Mesenteric fat pad (tissue), 1 donor: Measurements from ENCODE around the gene APP. TPM values are rescaled to one million over a fixed set of nuclear protein-coding genes. Genes with fewer than 3 reads are reported as not detected.

ENCODE experiments used
- DNase-seq: peaks from one replicate; pipeline ENCODE4 v3.0.0-alpha.2; 2020; ENCODE audit warnings: low spot score
- total RNA-seq: library from RNA; stranded (reverse); fragmentation: NEBNext Ultra II Directional; extraction: Animal tissue kit (Norgen Biotek cat#: 25700); gene quantifications from one replicate; pipeline ENCODE4 v1.2.1, GENCODE V29; 2021
- donor health status: DM: yes; HTN: yes; CAD: no.

Gene APP
- total RNA-seq, 1 donor from 2014 or later, result 317 TPM

DNA sequence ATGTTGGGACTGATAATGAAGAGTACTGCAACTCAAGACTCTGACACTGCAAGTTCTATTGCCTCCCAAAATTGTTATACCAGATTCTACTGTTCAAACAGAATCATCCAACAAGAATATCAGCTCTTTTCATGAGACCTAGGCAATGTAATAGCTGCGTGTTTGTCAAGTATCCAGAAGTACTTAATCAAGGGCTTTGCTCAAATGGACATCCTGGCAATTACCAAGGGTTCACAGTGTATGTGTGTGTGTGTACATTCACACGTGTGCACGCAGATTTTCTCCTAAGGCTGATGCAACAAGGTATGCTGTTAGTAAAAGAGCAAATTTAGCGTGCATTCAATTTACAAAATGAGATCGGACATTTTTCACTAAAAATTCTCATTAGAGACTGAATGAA, 261.2 kb downstream of the APP start:
- no peak for DNase-seq

DNA sequence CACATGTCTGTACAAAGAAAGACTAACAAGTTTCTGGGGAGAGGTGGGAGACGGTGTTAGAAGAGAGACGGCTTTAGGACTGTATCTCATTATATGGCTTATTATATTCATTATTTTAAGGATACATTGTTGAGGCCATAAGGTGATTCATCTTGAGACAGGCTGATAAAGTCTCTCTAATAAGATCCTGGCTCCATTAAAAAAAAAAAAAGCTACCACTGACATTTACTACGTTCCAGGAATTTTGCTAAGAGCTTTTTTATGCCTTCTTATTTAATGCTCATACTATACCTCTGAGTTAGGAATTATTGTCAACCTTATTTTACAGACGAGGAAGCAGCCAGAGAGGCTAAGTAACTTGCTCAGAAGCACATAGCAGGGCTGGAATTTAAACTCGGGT, 262.1 kb downstream of the APP start:
- no peak for DNase-seq

DNA sequence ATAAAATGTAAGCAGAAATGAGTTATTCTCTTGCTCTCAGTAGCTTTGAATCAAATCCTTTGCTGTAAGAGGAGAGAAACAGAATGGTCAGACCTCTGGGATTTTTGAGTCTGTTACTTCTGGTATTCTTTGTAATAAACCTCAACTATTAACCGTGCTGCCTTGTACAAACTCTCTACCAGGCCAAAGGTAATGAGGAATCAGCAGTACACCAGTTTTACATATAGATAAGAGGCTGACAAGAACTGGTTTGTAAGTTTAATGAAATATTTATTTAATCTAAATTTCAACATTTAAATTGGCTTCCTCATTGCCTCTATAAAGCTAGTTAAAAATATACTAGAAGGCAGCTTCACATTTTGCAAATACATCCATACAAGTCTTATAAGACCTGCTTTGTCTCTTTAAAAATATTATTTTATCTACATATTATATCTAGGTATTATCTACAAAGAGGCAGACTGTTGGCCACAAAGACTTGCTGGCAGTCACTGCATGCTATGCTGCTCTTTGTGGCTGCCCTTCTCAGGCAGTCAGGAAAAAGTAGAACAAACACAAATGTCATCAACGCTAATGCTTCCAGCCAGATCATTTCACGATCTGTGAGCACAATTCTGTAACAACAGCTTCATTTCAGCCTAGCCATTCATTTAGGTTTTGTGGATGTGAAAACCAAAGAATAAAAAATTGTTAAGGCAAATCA, 262.8 kb downstream of the APP start:
- DNase-seq, result no peak

DNA sequence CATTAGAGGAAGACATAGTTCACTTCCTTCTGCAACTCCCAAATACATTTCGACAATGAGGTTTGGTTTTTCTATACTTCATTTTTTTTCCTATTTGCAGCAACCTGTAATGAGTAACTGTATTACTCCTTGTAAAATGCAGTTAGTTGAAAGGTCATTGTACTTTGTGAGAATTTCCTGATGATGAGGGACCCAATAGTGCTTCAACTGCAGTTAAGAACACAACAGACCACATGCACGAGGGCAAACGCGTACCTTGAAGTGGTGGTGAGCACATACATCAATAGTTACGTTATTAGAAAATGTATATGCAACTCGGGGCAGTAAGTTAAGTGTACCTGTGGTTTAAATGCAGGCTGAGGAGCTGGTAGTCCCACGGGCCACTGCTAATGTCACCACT, 264.0 kb downstream of the APP start:
- DNase-seq, result no peak

DNA sequence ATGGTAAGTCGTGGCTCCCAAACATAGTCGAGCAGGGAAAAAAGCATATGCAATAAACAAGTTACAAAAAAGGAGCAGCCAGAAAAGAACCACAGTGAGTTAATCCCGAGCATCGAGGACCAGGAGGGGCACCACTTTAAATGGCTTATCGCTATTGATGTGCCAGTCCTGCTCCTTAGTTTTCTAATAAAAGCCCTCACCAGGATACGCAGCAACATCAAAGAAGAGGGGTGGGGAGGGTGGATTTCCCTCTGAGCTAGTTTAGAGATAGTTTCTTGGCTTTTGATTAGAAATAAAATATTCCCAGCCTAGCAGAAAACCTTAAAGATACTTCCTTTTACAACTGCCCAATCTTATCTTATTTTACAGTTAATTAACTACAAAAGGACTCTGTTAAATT, 265.4 kb downstream of the APP start:
- DNase-seq, result no peak

DNA sequence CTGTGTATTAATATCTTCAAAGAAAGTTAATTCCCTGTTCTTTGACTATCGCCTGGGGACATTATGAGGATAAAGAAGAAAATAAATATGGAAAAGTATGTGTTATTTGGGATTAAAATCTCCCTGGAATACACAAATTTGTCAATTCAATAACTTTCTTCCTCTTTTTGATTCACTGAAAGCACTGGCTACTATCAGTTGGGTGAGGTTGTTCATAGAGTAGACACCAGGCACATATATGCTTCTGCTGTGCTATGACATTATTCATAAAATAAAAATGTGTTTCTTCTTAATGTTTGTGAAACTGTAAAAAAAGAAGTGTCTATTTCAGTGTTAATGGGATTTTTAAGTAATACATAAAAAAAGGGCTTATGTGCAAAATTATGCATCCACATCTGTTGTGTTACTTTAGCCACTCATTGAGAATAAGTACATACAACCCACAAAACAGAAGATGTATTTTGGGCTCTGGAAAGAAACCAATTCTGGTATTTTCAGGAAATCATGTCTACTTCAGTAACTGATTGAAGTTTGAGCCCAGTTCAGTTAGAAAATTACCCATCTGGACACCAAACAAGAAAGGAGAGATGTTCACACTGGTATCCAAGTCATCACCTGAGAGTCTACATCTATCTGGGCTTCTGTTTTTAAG, 266.4 kb downstream of the APP start:
- no peak for DNase-seq

DNA sequence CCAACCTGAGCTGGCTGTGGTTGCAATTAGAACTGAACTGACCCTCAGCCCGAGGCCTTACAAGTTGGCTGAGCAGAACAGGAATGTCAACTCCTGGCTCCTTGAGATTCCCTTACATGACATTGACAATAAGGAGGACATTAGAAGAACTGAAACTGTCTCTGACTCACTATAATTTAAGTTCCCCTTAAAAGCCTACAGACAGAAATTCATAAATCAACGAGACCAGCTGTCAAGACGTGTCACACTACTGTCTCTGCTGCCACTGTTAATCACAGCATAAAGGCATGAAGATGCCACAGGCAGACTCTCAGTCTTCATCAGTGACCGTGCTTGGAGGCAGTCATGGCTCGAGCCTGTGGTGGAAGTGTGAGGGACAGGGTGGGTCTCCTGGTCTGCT, 267.0 kb downstream of the APP start:
- no peak for DNase-seq

DNA sequence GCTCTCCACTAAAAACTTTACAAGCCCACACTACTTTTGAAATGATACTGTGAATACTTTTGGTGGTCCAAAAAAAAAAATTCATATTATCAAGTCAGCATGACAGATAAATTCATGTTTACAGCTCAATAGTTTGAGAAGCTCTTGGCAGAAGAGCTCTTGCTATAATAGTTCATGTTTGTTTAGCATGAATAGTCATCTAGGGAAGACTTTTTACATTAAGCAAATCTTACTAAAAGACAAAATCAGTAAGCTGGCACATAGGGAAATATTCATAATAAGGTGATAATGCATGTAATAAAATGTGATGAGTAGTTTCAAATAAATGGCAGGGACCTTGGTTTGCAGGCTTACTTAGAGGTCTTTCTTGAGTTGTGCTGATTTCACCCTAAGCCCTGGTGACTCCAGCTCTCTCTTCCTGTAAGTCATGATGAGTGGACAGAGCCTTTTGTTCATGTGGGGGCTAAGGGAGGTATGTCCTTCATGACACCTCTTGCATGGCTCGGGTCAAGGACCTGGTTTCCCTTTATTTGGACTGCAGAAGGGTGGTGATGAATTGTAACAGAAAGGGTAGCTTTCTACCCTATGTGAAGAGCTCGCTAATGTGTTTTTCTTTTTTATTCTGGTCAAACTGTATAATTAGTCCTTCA, 269.1 kb downstream of the APP start:
- DNase-seq, result no peak

DNA sequence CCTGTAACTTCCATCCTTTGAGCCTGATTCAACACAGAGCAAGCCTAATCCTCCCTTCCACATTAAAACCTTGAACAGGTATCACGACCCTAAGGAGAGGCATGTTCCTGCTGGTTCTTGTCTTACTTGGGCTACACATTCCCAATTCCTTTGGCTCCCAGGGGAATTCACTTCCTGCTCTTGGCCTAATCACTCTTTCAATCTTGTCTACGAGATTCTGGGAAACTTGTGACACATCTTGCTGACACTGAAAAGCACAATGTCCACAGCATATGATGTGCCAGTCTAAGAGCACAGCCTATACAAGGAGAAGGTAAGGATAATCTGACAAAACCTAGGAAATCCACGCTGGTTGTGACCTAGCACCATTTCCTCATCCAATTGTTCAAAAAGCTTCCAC, 271.9 kb downstream of the APP start:
- no peak for DNase-seq

DNA sequence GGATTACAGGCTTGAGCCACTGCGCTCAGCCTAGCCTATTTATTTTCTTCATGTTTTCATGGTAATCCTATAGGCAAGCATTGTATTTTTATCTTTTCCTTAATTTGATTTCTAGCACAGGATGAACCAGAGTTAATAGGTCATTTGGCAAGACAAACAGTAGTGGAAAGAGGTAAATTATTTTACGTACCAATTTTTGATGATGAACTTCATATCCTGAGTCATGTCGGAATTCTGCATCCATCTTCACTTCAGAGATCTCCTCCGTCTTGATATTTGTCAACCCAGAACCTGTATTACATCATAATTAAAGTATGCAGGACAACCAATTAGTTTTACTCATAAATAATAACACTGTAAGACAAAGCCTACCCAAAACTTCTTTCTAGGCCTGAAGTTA, 273.2 kb downstream of the APP start:
- DNase-seq, result no peak

DNA sequence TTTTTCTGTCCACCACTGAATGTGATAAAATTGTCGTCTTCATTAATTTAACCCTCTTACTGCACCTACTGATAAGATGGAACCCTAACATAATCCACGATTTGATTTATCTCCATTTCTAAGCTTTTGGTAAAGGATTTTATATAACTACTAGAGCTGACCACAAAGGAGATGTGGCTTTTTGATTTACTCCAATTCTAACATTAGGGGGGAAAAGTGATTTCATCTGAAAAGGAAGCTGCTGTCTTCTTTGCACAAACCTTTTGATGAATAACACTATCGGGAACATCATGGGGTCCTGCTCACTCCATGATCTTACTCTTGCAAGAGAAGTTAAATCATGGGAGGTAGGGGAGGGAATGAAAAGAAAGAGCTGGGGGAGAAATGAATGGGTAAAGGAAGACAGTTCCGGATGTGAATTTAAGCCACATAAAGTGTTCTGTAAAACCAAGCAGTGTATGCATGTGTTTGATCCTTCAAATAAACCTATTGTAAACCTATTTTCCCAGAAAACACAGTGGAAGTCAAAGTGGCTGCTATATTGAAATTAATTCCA, 274.0 kb downstream of the APP start:
- no peak for DNase-seq

DNA sequence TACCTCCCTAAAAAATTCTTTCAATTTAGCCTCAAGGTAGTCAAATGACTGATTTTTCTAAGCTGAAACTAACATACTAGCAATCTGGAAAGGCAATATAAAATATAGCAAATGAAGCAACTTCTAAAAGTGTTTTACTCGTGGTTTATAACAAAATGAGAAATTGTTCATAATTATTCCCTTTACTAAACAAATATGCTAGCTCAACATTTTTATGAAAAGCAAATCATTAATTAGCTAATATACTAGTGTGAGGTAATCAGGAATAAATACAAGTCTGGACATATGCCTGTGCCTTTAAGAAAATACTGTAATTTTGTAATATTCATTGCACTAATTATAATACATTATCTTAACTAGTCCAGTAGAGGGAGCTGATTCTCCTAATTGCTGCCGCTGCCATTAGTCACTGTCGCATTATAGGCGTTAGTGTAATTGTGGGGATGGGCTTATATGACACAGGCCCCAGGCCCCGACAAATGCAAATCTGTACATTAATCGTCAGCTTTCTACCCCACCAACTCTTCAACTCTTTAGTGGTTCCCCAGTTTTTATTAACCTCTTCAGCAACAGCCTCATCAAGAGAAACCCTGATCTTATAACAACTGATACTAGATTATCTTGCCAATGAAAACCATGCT, 274.9 kb downstream of the APP start:
- DNase-seq, result no peak

DNA sequence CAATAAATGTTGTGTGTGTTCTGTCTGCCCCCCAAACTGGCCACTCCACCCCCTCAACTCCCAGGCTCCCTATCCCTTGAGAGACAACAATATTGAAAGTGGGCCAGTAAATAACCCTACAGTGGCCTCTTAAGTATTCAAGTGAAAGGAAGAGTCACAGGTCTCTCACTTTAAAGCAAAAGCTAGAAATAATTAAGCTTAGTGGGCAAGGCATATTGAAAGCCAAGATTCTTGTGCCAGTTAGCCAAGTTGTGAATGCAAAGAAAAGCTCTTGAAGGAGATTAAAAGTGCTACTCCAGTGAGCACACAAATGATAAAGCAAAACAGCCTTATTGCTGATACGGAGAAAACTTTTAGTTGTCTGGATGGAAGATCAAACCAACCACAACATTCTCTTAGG, 277.4 kb downstream of the APP start:
- no peak for DNase-seq

DNA sequence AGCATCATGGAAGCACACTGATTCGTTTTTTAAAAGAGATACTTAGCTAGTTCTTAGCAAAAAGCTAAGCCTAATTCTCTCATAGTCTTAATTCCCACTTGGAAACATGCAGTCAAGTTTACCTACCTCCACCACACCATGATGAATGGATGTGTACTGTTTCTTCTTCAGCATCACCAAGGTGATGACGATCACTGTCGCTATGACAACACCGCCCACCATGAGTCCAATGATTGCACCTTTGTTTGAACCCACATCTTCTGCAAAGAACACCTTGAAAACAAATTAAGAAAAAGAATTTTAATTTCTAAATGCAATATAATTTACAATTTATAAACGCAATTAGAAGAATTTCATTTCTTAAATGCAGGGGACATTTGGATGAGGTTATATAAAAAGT, 279.0 kb downstream of the APP start:
- no peak for DNase-seq

DNA sequence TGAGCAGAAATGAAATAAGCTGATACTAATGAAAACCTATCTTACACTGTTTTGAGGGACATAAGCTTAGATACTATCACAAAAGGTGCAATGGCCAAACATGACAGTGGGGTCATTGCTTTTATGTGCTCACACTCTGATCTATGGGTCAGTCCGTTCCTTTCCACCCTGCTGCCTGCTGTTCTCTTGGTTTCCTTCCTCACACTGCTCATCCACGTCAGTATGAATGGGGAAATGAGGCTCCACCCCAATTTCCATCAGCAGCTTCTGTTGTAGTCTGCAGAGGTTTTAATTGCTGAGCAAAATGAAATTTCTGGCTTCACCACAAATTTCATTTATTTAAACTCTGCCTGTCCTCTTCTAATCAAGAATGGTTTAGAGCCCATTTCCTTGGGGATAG, 280.6 kb downstream of the APP start:
- no peak for DNase-seq

DNA sequence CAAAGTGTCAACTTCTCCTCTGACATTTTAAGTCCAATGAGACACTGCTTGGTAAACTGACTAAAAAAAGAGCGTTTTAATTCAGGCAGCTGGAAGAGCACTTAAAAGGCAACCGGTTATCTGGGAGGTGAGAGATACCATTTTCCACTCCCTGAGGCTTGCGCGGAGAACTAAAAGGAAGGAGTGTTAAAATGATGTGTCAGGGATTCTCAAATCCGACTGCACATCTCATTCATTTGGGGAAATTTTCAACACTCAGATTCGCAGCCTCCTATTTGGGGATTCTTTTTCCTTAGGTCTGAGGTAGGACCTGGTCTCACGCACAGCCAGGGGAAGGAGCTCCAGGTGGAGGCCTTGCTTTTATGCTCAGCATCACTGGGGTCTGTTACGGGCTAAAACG, 281.9 kb downstream of the APP start:
- no peak for DNase-seq

DNA sequence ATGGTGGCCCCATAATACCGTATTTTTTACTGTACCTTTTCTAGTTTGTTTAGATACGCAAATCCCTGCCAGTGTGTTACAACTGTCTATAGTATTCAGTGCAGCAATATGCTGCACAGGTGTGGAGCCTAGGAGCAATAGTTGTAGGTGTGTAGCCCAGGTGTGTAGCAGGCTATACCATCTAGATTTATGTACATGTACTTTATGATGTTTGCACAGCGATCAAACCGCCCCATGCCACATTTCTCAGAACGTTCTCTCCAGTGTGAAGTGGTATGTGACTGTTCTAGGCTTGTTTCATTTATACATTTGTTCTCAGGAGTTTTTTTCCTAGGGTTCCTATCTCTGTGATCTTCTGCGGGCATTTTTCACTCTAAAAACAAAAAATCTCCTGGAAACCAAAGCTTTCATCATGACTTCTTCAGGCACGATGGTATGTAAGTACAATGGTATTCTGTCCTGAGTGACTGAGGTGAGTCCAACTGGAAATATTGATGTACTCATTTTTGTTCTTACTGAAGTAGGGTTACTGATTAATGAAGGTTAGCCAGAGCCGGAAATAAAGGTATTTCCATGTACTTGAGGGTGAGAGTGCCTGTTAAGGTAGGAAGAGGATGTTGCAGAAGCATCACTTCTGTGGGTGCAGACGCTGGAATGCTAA, 282.8 kb downstream of the APP start:
- no peak for DNase-seq

DNA sequence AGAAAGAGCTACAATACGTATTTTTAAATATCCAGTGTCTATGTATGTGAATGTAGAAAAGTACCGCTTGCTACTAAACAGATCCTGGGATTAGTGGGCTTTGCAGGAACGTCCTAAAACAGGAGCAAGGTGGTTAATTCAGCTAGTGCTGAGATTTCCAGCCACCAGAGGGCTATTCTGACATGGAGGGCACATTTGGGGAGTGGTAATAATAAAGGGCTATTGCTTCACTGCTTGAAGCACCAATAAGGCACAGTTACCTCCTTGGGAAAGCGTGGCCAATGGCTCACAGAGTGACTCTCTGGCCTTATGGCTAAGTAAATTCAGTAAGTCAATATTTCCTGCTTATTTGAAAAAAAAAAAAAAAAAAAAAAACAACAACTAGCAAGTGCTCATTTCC, 283.4 kb downstream of the APP start:
- no peak for DNase-seq

DNA sequence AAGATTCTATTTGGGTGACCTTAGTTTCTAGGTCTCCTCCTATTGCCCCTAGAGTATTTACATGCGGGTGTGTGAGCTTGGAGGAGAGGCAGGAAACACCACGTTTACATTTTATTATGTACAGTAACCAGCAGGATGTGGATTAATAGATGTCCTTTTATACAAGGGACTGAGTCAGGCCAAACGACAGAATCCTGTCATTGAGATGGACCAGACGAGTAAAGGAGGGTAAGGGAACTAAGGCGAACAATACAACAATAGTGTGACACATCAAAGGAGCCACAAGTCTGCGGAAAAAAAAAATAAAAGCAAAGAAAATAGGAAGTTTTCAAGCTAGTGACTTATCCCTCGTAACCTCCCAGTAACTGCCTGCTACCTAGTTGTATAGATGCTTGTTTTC, 284.7 kb downstream of the APP start:
- DNase-seq, result no peak

DNA sequence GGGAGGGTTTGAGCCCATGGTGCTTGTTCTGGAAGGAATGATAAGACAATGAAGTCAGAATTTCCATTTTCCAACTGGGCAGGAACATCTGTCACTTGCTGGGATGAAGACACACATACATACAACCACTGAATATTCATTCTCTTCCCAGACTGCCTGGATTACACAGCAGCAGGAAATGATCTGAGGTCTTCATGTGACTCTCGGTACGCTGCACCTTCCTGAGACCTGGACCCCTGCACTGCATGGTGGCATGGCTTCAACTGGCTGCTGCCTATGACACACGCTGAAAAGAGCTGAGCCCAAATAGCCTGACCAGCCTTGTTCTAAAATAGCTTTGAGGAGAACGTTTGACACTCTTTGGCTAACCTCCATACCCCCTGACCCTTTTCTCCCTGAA, 285.2 kb downstream of the APP start:
- no peak for DNase-seq

DNA sequence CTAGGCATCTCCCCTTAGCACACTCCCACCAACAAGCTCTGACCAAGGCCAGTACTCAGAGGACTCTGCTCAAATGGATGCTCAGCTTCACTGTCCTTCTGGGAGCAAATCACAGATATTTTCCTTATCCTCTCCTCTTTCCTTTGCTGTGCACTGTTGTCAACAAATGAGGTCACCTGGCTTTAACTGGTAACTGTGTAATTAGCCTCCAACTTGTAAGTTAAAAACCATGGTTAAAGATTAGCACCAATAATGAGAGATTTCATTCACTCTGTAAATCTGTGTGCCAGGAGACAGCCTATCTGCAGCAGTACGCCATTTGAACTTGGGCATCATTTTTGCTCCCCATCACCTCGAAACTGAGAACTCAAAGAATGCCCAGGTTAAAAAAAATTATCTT, 286.3 kb downstream of the APP start:
- no peak for DNase-seq
